CD14-positive monocyte (primary cell): ENCODE data around the gene GPLD1. TPM values are rescaled to one million over a fixed set of nuclear protein-coding genes. Genes with fewer than 3 reads are reported as not detected.

Experiments
- DNase-seq, 3 donors: peaks; one replicate each; pipeline ENCODE4 v3.0.0-alpha.2; 2011 to 2022
- H2AFZ ChIP-seq: 2 replicates; pipeline ENCODE4 v1.6.0; 2012; ENCODE audit warnings: mild to moderate bottlenecking, low read depth, low read length, inconsistent platforms; ENCODE audit not compliant: insufficient read depth, poor library complexity, severe bottlenecking
- H3K27ac ChIP-seq, 2 donors: 1 replicate in 1 of 2; 2 replicates in 1 of 2; pipeline ENCODE4 v1.5.1; 2012 to 2013; ENCODE audit warnings: low read length in 2 of 2, control low read depth in 1 of 2, inconsistent platforms in 1 of 2, low read depth in 1 of 2, mild to moderate bottlenecking in 1 of 2
- H3K27me3 ChIP-seq, 2 donors: one replicate each; pipeline versions ENCODE4 v1.6.0 to v1.6.1; 2011 to 2013; ENCODE audit warnings: low read length in 2 of 2; ENCODE audit not compliant: control insufficient read depth in 2 of 2, insufficient read depth in 2 of 2
- H3K36me3 ChIP-seq, 2 donors: replicated peaks in 1 of 2; 1 replicate in 1 of 2; 2 replicates in 1 of 2; pipeline versions ENCODE4 v1.5.1 to v1.6.1; 2012 to 2013; ENCODE audit warnings: low read length in 2 of 2, control low read depth in 1 of 2, inconsistent platforms in 1 of 2, mild to moderate bottlenecking in 1 of 2; ENCODE audit not compliant: insufficient read depth in 2 of 2, control insufficient read depth in 1 of 2
- H3K4me1 ChIP-seq, 2 donors: 1 replicate in 1 of 2; 2 replicates in 1 of 2; pipeline versions ENCODE4 v1.5.1 to v1.6.1; 2012 to 2013; ENCODE audit warnings: low read length in 2 of 2, control low read depth in 1 of 2, inconsistent platforms in 1 of 2, mild to moderate bottlenecking in 1 of 2, moderate library complexity in 1 of 2; ENCODE audit not compliant: insufficient read depth in 2 of 2, control insufficient read depth in 1 of 2
- H3K4me2 ChIP-seq: replicated peaks from 2 replicates; pipeline ENCODE3; 2012; ENCODE audit warnings: low read length, moderate library complexity, mild to moderate bottlenecking; ENCODE audit not compliant: poor library complexity, severe bottlenecking; ENCODE audit errors: extremely low read depth
- H3K4me3 ChIP-seq, 3 experiments: fragments of 200-600 bp in 1 of 3; sonication (generic) in 1 of 3; replicated peaks in 1 of 3; 1 replicate in 2 of 3; 2 replicates in 1 of 3; pipeline ENCODE4 v1.5.1; 2011 to 2013; ENCODE audit warnings: low read length in 3 of 3, mild to moderate bottlenecking in 3 of 3, control low read depth in 2 of 3, low read depth in 2 of 3, inconsistent platforms in 1 of 3, moderate library complexity in 1 of 3
- H3K79me2 ChIP-seq: 2 replicates; pipeline ENCODE4 v1.6.0; 2012; ENCODE audit warnings: mild to moderate bottlenecking, control low read depth, inconsistent platforms, low read length, moderate library complexity; ENCODE audit not compliant: insufficient read depth
- H3K9ac ChIP-seq: 2 replicates; pipeline ENCODE4 v1.6.0; 2017; ENCODE audit warnings: low read length, mild to moderate bottlenecking; ENCODE audit not compliant: insufficient read depth, poor library complexity, severe bottlenecking
- H3K9me3 ChIP-seq, 2 donors: replicated peaks in 1 of 2; 1 replicate in 1 of 2; 2 replicates in 1 of 2; pipeline versions ENCODE4 v1.5.1 to v1.6.1; 2012 to 2013; ENCODE audit warnings: low read length in 2 of 2, control low read depth in 1 of 2; ENCODE audit not compliant: control insufficient read depth in 1 of 2, insufficient read depth in 1 of 2
- H4K20me1 ChIP-seq: 2 replicates; pipeline ENCODE4 v1.6.0; 2012; ENCODE audit warnings: mild to moderate bottlenecking, low read length, control low read depth, moderate library complexity; ENCODE audit not compliant: insufficient read depth
- H3K27ac Mint-ChIP-seq, 7 donors: one replicate each; pipeline ENCODE4 v1.8.0; 2020; ENCODE audit warnings: mild to moderate bottlenecking in 7 of 7, mixed read lengths in 7 of 7, moderate library complexity in 6 of 7, inconsistent platforms in 2 of 7
- H3K27me3 Mint-ChIP-seq, 3 donors: one replicate each; pipeline ENCODE4 v1.8.0; 2021 to 2022; ENCODE audit warnings: low read depth in 3 of 3, mild to moderate bottlenecking in 3 of 3, mixed read lengths in 3 of 3, moderate library complexity in 3 of 3, inconsistent platforms in 1 of 3
- H3K36me3 Mint-ChIP-seq, 2 donors: one replicate each; pipeline ENCODE4 v1.8.0; 2020; ENCODE audit warnings: mixed read lengths in 2 of 2, inconsistent platforms in 1 of 2, mild to moderate bottlenecking in 1 of 2
- H3K4me1 Mint-ChIP-seq: one replicate; pipeline ENCODE4 v1.8.0; 2020; ENCODE audit warnings: mild to moderate bottlenecking, mixed read lengths
- H3K4me3 Mint-ChIP-seq, 2 donors: one replicate each; pipeline ENCODE4 v1.8.0; 2020; ENCODE audit warnings: mild to moderate bottlenecking in 2 of 2, mixed read lengths in 2 of 2, moderate library complexity in 1 of 2
- H3K9me3 Mint-ChIP-seq, 7 donors: one replicate each; pipeline ENCODE4 v1.8.0; 2020 to 2022; ENCODE audit warnings: mixed read lengths in 7 of 7, mild to moderate bottlenecking in 6 of 7, moderate library complexity in 6 of 7, inconsistent platforms in 2 of 7
- WGBS: methylation state at CpG from one replicate; pipeline ENCODE4 v1.1.5; 2013; ENCODE audit warnings: missing lambda C conversion rate; ENCODE audit not compliant: insufficient coverage; 5-methylcytosine and 5-hydroxymethylcytosine counted together
- intact Hi-C, 2 donors: fragments of 100-400 bp; cut with micrococcal nuclease; formaldehyde crosslinking; loops; one replicate each; pipeline versions ENCODE4 v1.15.0 to v1.15.1; 2023
- polyA plus RNA-seq, 3 donors: library from polyadenylated mRNA; depleted of rRNA in 1 of 3; unstranded in 2 of 3; stranded (reverse) in 1 of 3; fragments of 300-500 nt in 2 of 3; fragments of >200 nt in 1 of 3; fragmentation: Illumina TruSeq in 2 of 3; gene quantifications; 1 replicate in 2 of 3; 2 replicates in 1 of 3; pipeline ENCODE4 v1.2.3, GENCODE V29; 2012 to 2021
- TF ChIP-seq, protein P1 (sequence below): fragments of 200-600 bp; IDR thresholded peaks from one replicate; pipeline ENCODE4 v1.8.0; 2022; ENCODE audit warnings: antibody characterized with exemption, mild to moderate bottlenecking

The GPLD1 gene
- polyA plus RNA-seq, 3 donors, result not detected

GRCh38 chr6:24403501-24403824 lies 85.9 kb downstream of the GPLD1 start:
- H3K9me3 Mint-ChIP-seq, result peaks cover 0 to 3% (median 0%) of the 10 kb centered on the region in 7 donors
- Histone ChIP-seq H3K79me2 (peaks cover 48% of the 10 kb centered on the region), H3K4me3 (peak overlapping the region; percentile 69 to 93 (median 90)), H3K4me1 (peaks cover 9 to 21% of the 10 kb centered on the region in 2 donors), H3K9me3 (no peaks in the 10 kb centered on the region), H3K27me3 (peaks cover 0 to 4% of the 10 kb centered on the region in 2 donors), H3K36me3 (peaks cover 15 to 34% of the 10 kb centered on the region in 2 donors), H2AFZ (peak overlapping the region; percentile 95), H4K20me1 (peaks cover 20% of the 10 kb centered on the region), H3K27ac (peak overlapping the region; percentile 7 to 78), H3K4me2 (peak overlapping the region; percentile 83), H3K9ac (peak overlapping the region; percentile 78)
- TF ChIP-seq, protein P1, sequence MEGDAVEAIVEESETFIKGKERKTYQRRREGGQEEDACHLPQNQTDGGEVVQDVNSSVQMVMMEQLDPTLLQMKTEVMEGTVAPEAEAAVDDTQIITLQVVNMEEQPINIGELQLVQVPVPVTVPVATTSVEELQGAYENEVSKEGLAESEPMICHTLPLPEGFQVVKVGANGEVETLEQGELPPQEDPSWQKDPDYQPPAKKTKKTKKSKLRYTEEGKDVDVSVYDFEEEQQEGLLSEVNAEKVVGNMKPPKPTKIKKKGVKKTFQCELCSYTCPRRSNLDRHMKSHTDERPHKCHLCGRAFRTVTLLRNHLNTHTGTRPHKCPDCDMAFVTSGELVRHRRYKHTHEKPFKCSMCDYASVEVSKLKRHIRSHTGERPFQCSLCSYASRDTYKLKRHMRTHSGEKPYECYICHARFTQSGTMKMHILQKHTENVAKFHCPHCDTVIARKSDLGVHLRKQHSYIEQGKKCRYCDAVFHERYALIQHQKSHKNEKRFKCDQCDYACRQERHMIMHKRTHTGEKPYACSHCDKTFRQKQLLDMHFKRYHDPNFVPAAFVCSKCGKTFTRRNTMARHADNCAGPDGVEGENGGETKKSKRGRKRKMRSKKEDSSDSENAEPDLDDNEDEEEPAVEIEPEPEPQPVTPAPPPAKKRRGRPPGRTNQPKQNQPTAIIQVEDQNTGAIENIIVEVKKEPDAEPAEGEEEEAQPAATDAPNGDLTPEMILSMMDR, result no peak
- H3K4me1 Mint-ChIP-seq, result peaks cover 29% of the 10 kb centered on the region
- H3K36me3 Mint-ChIP-seq, result peaks cover 10 to 28% of the 10 kb centered on the region in 2 donors
- WGBS, result 10% methylated on average over 7 of the region's 12 CpGs
- intact Hi-C loops, result no loop called here
- peaks cover 11 to 20% (median 12%) of the 10 kb centered on the region in 3 donors for H3K27me3 Mint-ChIP-seq
- DNase-seq, result no peak
- H3K27ac Mint-ChIP-seq, result peak overlapping the region; percentile 60 to 91 (median 83)
- H3K4me3 Mint-ChIP-seq, result peak overlapping the region; percentile 98 to 99

DNA sequence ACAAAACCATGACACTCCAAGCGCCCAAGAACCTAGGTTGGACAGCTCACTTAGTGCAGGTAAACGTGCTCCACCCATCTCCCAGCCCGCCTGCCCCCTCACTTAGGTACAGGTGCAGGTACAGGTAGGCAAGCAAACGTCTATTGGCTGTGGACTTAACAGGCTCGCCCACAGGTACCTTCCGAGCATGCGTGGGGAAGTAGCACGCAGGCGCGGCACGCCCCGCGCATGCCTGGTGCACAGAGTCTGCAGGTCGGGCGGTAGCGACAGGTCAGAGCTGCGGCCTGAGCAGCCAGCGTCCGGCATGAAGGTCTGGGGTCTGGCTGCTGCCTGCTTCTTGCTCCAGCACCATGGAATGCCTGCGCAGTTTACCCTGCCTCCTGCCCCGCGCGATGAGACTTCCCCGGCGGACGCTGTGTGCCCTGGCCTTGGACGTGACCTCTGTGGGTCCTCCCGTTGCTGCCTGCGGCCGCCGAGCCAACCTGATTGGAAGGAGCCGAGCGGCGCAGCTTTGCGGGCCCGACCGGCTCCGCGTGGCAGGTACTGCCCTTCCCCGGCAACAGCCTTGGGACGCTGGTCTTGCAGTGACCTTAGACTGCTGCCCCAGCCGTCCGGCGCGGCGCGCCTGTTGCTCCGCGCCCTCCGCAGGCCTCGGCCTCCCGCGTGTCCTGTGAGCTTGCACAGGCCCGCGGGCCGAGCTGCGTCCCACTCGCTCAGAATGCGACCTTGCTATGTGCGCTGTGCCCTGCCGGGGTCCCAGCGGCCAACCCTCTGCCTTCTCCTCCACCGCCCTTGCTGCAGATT lies 86.5 kb downstream of the GPLD1 start, which contains the start of gene MRS2:
Gene MRS2 (plus strand): TSS at position 240 of the 804 bp plus-strand sequence. CDS start 111 bp downstream, at position 351.
- intact Hi-C loops, result no loop called here

More for the DNA sequence above, 86.5 kb downstream of the GPLD1 start, which contains the start of gene MRS2:
- peak within 1 kb of the TSS; percentile 98 to 99 for H3K4me3 Mint-ChIP-seq
- H3K9ac ChIP-seq, result peak within 1 kb of the TSS; percentile 78
- peak within 1 kb of the TSS; percentile 95 for H2AFZ ChIP-seq
- peaks cover 15% of the 10 kb centered on the region for H4K20me1 ChIP-seq
- peak within 1 kb of the TSS; percentile 60 to 91 (median 83) for H3K27ac Mint-ChIP-seq
- under 1% methylated on average over 63 of the region's 63 CpGs for WGBS
- peak within 1 kb of the TSS; percentile 69 to 93 (median 90) for H3K4me3 ChIP-seq
- peaks cover 9 to 21% of the 10 kb centered on the region in 2 donors for H3K4me1 ChIP-seq
- peaks cover 11 to 20% (median 12%) of the 10 kb centered on the region in 3 donors for H3K27me3 Mint-ChIP-seq
- peaks cover 43% of the 10 kb centered on the region for H3K79me2 ChIP-seq
- H3K4me2 ChIP-seq, result peak within 1 kb of the TSS; percentile 83
- H3K27me3 ChIP-seq, result peaks cover 0 to 4% of the 10 kb centered on the region in 2 donors
- H3K9me3 Mint-ChIP-seq, result peaks cover 0 to 3% (median 0%) of the 10 kb centered on the region in 7 donors
- H3K9me3 ChIP-seq, result no peaks in the 10 kb centered on the region
- TF ChIP-seq, protein P1, result no peak
- H3K36me3 ChIP-seq, result peaks cover 13 to 28% of the 10 kb centered on the region in 2 donors
- peak; percentile 60 to 71 (median 66) for DNase-seq
- H3K4me1 Mint-ChIP-seq, result peaks cover 29% of the 10 kb centered on the region
- peaks cover 7 to 23% of the 10 kb centered on the region in 2 donors for H3K36me3 Mint-ChIP-seq
- peak within 1 kb of the TSS; percentile 59 to 78 for H3K27ac ChIP-seq
